Endothelial cell (in vitro differentiated cells): ENCODE results near the gene SMIM13. TPM values are rescaled to one million over a fixed set of nuclear protein-coding genes. Genes with fewer than 3 reads are reported as not detected.
A peak's percentile ranks its signal among the peaks of the same experiment; 100 is the strongest.

Source experiments
- DNase-seq: peaks from one replicate; pipeline ENCODE4 v3.0.0; 2021; ENCODE audit warnings: low spot score
- H3K27ac Mint-ChIP-seq: one replicate; pipeline ENCODE4 v1.8.0; 2021; ENCODE audit warnings: mixed read lengths, inconsistent platforms; ENCODE audit not compliant: unreplicated experiment
- H3K27me3 Mint-ChIP-seq: one replicate; pipeline ENCODE4 v1.8.0; 2021; ENCODE audit warnings: mild to moderate bottlenecking, moderate library complexity, mixed read lengths, inconsistent platforms; ENCODE audit not compliant: unreplicated experiment
- H3K36me3 Mint-ChIP-seq: one replicate; pipeline ENCODE4 v1.8.0; 2021; ENCODE audit warnings: mild to moderate bottlenecking, low read depth, mixed read lengths, inconsistent platforms; ENCODE audit not compliant: unreplicated experiment
- H3K4me1 Mint-ChIP-seq: one replicate; pipeline ENCODE4 v1.8.0; 2021; ENCODE audit warnings: mild to moderate bottlenecking, mixed read lengths, inconsistent platforms; ENCODE audit not compliant: unreplicated experiment
- H3K4me3 Mint-ChIP-seq: one replicate; pipeline ENCODE4 v1.8.0; 2021; ENCODE audit warnings: mild to moderate bottlenecking, mixed read lengths, inconsistent platforms; ENCODE audit not compliant: unreplicated experiment
- H3K9me3 Mint-ChIP-seq: one replicate; pipeline ENCODE4 v1.8.0; 2021; ENCODE audit warnings: mixed read lengths, inconsistent platforms; ENCODE audit not compliant: unreplicated experiment
- total RNA-seq: library from RNA; stranded (reverse); fragmentation: NEBNext Ultra II Directional; extraction: Animal tissue kit (Norgen Biotek cat#: 25700); gene quantifications from one replicate; pipeline ENCODE4 v1.2.1, GENCODE V29; 2021; ENCODE audit not compliant: unreplicated experiment
- TF ChIP-seq, protein P1 (sequence below): fragments of 200-600 bp; sonication (generic); IDR thresholded peaks from one replicate; pipeline ENCODE4 v1.5.0; 2021; ENCODE audit warnings: antibody characterized with exemption; ENCODE audit not compliant: unreplicated experiment

Gene SMIM13
- total RNA-seq, 1 donor from 2014 or later: 8.7 TPM

DNA sequence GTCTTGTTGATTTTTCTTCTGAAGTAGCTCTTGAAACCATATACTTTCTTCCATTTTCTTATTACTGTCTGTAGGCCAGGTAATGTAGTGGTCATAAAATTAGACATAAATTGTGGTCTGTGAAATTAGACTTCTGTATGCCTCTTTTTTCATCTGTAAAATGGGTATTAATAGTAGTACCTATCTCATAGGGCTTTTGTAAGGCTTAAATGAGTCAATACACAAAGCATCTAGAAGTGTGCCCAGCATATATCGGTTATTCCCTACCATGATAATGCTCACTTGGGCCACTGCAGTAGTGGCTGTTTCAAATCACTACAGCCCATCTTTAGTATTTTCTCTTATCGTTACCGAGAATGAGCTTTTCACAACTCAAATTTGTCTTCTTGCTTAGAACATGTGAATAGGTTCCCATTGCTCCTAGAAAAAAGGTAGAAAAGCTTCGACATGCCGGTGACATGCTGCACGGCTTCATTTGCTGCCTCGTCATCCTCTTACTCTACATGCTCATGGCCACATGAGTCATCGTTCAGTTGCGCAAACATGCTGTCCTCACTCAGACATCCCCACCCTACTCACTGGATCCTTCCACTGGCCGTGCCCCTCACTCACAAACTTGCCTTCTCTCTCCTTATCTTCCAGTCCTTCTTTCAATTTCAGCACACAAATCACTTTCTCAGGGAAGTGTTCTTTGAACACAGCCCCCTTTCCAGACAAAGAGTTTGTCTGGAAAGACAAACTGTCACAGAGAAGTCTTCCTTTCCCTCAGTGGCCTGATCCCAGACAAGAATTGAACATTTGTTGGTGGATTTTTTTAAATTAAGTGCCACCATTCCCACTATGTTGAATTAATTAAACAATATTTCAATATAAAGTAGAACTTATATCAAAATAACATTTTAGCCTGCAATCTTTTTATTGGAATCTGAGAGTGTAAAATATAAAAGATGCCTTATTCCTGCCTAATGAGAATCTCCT is 50.0 kb downstream of the SMIM13 start:
- TF ChIP-seq, protein P1, sequence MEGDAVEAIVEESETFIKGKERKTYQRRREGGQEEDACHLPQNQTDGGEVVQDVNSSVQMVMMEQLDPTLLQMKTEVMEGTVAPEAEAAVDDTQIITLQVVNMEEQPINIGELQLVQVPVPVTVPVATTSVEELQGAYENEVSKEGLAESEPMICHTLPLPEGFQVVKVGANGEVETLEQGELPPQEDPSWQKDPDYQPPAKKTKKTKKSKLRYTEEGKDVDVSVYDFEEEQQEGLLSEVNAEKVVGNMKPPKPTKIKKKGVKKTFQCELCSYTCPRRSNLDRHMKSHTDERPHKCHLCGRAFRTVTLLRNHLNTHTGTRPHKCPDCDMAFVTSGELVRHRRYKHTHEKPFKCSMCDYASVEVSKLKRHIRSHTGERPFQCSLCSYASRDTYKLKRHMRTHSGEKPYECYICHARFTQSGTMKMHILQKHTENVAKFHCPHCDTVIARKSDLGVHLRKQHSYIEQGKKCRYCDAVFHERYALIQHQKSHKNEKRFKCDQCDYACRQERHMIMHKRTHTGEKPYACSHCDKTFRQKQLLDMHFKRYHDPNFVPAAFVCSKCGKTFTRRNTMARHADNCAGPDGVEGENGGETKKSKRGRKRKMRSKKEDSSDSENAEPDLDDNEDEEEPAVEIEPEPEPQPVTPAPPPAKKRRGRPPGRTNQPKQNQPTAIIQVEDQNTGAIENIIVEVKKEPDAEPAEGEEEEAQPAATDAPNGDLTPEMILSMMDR: no peak
- H3K36me3 Mint-ChIP-seq: no peaks in the 10 kb centered on the region
- H3K4me1 Mint-ChIP-seq: peaks cover 7% of the 10 kb centered on the region
- H3K9me3 Mint-ChIP-seq: no peaks in the 10 kb centered on the region
- DNase-seq: no peak
- no peak overlapping the region for H3K4me3 Mint-ChIP-seq
- no peaks in the 10 kb centered on the region for H3K27me3 Mint-ChIP-seq
- no peak overlapping the region for H3K27ac Mint-ChIP-seq

DNA sequence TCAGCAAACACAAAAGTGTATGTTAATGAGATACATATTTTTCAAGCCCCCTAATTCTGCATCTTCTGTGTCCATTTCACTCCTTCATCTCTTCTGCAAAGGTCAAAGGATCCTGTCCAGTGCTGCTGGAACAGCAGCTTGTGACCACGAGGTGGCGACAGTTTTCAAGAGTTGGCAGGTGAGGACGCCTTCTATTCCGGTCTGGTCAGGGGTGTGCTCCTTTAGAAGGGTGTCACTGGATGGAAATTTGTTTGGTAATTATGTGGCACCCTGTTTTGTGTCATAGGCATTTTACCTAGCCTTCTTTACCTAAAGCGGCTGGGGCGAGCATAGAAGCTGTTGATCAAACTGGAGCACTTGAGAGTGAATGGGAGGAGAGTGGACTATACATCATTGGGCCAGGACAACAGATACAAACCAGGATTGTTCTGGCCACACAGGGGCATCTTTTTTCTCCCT is 50.8 kb downstream of the SMIM13 start:
- DNase-seq: peak; percentile 74
- Mint-ChIP-seq H3K4me3 (no peak overlapping the region), H3K36me3 (no peaks in the 10 kb centered on the region), H3K27ac (no peak overlapping the region), H3K9me3 (no peaks in the 10 kb centered on the region), H3K27me3 (no peaks in the 10 kb centered on the region), H3K4me1 (peaks cover 3% of the 10 kb centered on the region)
- TF ChIP-seq, protein P1: peak; percentile 78

DNA sequence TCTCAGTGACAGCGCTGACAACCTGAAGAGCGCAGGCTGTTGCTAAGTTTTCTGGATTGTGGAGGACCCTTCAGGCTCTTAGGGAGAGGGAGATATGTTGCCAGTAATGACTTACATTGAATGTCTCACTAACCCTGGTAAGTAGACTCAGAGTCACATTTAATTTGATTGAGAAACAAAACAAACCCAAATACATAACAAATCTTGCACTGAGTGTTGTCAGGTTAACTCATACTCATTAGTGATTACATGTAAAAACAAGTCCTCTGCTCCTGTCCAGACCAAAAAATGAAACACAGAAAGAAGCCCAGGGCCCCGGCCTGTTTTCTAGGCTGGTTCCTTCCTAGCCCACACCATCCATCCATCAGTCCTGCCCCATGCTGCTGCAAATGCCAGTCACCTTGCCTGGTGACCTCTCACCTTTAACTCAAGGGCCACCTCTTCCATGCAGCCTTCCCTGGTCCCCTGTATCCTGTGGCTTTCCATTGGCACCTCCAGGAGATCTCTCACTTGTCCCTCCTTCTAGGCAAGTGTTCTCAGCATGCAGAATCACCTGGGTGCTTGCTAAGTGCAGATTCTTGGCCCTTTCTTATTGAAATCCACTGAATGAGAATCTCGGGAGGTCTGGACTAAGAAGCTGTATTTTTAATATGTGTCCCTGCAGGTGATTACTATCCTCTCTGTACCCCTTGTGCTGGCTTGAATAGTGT is 52.6 kb downstream of the SMIM13 start:
- H3K36me3 Mint-ChIP-seq: no peaks in the 10 kb centered on the region
- no peaks in the 10 kb centered on the region for H3K27me3 Mint-ChIP-seq
- TF ChIP-seq, protein P1: no peak
- no peak for DNase-seq
- peaks cover 3% of the 10 kb centered on the region for H3K4me1 Mint-ChIP-seq
- no peak overlapping the region for H3K27ac Mint-ChIP-seq
- no peaks in the 10 kb centered on the region for H3K9me3 Mint-ChIP-seq
- no peak overlapping the region for H3K4me3 Mint-ChIP-seq

DNA sequence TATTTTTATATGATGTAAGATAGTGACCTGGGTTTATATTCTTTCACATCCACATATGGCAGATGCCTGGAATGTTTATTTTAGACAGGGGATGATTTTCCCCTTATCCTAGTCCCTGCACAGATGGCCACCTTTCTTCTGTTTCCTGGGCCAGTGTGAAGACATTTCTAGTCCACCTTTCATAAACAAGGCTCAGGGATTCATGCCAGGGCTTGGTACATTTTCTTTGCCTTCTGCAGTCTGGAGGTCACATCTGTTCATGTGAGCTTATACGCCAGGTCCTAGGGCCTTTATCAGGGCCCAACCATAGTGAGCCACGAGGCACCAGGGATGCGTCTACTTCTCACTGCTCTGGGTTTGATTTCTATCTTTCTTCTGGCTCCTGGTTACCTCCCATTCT is 55.9 kb downstream of the SMIM13 start:
- no peaks in the 10 kb centered on the region for H3K9me3 Mint-ChIP-seq
- TF ChIP-seq, protein P1: no peak
- H3K4me3 Mint-ChIP-seq: no peak overlapping the region
- no peak overlapping the region for H3K27ac Mint-ChIP-seq
- H3K36me3 Mint-ChIP-seq: no peaks in the 10 kb centered on the region
- DNase-seq: no peak
- H3K4me1 Mint-ChIP-seq: peaks cover 3% of the 10 kb centered on the region
- H3K27me3 Mint-ChIP-seq: no peaks in the 10 kb centered on the region
